Subcutaneous adipose tissue (tissue), 4 donors: ENCODE results near the gene AP5Z1. TPM values are rescaled to one million over a fixed set of nuclear protein-coding genes. Genes with fewer than 3 reads are reported as not detected.

Source experiments
- CTCF ChIP-seq: fragments of 450-650 bp; IDR thresholded peaks from one replicate; pipeline ENCODE4 v1.5.1; 2016; ENCODE audit warnings: low read depth, mild to moderate bottlenecking, control low read depth, antibody characterized with exemption, moderate library complexity
- small RNA-seq: library from RNA; depleted of rRNA; stranded (forward); fragments of <200 nt; gene quantifications from one replicate; pipeline ENCODE3, GENCODE V24; 2016
- total RNA-seq, 4 donors: library from RNA; depleted of rRNA; stranded (reverse); fragments of >200 nt; gene quantifications; one replicate each; pipeline ENCODE4 v1.1.0, GENCODE V29; 2016

AP5Z1 gene
- total RNA-seq, 4 donors from 2014 or later, result 9.6 to 39.4 (median 21.1) TPM

- TF ChIP-seq CTCF, result no peak
Observed at GRCh38 chr7:4838626-4839334, 63.4 kb downstream of the AP5Z1 start.

- no peak for TF ChIP-seq CTCF
Observed at GRCh38 chr7:4840079-4840501, 64.7 kb downstream of the AP5Z1 start.

Small RNA genes lying within 50 kb of the gene (small RNA-seq; reads per million reads assigned to genes)
- gene MIR4656 (not detected), gene RF00019 (0.49 reads per million)

Other genes with a start within 250 kb of the AP5Z1 start
- 10 to 100 TPM in 3 of 4 donors, 1 to 10 TPM in 1; 9.6 to 35.0 (median 12.5) TPM for gene FOXK1, start 93.3 kb upstream of the AP5Z1 start, total RNA-seq
- gene PAPOLB, start 86.4 kb downstream of the AP5Z1 start, total RNA-seq, result under 1 TPM; 0.22 to 0.68 (median 0.35) TPM
- gene RADIL, start 108.1 kb downstream of the AP5Z1 start, total RNA-seq, result 1 to 10 TPM; 5.4 to 7.7 (median 6.3) TPM
- gene MMD2, start 183.6 kb downstream of the AP5Z1 start, total RNA-seq, result not detected